GM18505 (cell line): ENCODE results near the gene ZBTB21.

Experiments used
- ATAC-seq: cut with Tn5 transposase; IDR thresholded peaks from one replicate; pipeline ENCODE4 v1.9.1; 2021; ENCODE audit not compliant: unreplicated experiment
- POLR2A ChIP-seq: IDR thresholded peaks from 4 replicates; pipeline ENCODE4 v1.6.1; 2011; ENCODE audit warnings: borderline replicate concordance; ENCODE audit not compliant: insufficient read depth, insufficient read length; ENCODE audit errors: extremely low read depth

The ZBTB21 gene

DNA sequence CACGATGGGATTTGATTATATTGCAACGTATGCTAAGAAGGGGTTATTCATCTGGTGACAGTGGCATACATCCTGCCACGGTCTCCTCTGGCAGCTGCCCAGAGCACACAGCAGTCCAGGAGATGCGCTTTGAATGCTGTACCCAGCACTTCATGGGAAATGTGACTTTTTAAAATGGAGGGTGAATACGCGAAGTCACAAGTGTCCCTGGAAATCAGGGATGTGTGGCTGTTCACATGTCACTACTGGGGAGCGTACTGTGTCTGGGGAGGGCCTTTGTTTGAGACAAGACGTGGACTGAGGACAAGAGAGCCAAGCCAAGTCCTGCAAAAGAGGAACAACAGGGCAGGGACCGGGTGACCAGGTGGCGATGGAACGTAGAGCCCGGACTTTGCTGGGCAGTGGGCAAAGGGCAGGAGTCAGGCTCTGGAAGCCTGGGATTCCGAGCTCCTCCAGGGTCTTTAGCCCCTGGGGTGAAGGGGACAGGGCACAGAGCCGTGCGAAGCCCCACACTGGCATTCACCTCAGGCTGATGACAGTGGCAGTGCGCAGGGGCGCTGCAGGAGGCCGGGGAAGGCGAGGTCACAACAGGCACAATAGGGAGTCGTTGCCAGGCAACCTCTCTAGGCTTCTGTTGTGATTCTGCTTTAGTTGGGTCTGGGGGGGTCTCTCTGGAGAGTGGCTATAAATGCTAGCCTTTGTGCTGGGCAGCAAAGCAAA, 11.4 kb upstream of the ZBTB21 start:
- ATAC-seq = no peak

DNA sequence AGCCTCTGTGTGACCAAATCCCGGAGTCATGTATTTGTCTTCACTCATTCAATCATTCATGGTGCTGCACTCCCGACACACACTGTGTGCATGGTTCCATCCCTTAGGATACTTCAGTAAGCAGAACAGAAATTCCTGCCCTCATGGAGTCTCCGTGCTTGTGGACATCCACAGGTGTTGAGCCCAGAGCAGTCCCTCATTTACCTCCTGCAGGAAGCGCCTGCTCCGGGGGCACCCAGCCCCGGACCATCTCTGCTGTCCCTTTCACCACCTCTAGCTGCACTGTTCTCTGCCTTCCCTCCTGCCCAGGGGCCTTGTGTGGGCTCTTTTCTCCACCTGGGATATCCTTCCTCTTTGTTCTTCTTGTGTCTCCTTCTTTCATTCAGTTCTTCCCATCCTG, 9.5 kb upstream of the ZBTB21 start:
- no peak for TF ChIP-seq POLR2A
- ATAC-seq = no peak

More for the DNA sequence above, 11.4 kb upstream of the ZBTB21 start:
- TF ChIP-seq POLR2A = no peak

DNA sequence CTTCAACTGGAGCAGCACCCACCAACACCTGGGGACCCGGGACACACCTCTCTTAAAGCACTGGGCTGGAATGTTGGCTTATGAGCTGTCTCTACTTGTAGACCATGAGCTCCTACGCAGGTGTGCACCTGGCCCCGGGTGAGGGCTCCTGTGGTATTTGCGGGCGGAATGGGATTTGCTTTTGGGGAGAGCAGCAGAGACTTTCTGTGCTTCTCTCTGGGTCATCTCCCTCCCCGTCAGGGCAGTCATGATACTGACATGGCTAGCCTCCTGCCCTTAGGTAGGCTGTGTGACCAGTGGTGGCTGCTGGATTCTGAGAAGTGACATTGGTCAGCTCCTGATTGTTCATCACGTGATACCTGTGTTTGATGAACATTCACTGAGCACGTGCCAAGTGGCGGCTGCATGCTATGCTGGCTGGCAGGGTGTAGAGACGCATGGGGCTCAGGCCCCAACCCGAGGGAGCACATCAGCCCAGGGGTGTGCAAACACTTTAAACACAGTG, 9.0 kb upstream of the ZBTB21 start:
- TF ChIP-seq POLR2A = no peak
- ATAC-seq = no peak

DNA sequence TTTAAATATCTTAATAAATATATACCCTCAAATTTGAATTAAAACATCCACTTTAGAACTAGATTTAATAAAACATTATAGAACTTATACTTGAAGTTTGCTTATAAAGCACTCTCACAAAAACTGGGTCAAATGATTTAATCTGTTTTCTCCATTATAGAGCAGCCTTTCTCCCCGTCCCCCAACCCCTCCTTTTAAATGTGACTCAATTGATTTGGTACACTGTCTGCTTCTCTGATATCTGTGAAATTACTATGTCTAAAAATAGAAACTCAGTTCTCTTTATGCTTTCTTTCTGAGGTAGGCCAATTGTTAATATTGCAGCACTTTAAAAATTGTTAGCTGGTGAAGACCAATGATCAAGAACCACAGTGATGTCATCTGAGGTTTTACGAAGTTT, 6.9 kb upstream of the ZBTB21 start:
- no peak for TF ChIP-seq POLR2A
- ATAC-seq = no peak

DNA sequence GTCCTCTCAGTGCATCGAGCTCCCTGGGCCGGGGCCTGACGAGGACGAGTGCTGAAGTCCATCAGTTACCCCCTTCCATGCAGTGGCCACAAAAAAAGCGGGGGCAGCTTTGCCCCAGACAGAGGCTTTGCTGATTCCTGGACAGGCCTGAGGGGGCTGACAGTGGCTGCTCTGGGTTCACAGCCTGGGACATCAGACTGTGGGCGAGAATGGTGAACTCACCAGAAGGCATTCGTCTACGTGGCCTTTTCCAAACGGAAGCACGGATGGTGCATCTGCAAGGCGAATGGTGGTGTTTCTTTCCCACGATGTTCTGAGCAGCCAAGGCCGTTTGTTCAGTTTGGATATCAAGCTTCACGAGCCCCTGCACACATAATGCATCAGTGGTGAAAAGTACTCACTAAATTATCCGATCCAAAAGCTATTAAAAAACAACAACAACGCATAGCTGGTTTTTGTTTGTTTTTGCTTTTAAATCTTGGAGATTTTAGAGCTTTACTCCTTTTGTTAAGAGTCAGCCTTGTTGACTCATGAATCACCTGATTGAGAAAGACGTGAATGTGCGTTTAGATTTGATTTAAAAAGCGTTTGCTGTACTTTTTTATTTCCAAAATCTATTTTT, 6.3 kb upstream of the ZBTB21 start:
- TF ChIP-seq POLR2A = no peak
- ATAC-seq = no peak

DNA sequence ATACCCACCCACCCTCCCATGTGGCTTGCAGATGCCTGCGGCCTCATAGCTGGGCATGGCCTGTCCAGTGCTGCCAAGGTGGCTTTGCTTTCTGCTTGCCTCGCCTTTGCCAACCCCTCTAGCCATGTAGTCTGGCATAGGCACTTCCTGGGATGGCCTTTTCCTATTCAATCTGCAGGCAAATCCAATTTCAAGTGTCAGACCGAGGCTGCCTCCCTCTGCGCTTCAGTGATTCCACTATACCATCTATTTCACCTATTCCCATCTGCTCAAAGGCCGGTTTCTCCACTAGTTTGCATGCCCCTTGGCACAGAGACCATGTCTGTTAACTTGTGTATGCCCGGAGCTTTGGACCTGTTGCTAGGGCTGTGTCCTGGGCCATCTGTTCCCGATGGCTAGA, 3.8 kb upstream of the ZBTB21 start:
- TF ChIP-seq POLR2A = no peak
- ATAC-seq = no peak

DNA sequence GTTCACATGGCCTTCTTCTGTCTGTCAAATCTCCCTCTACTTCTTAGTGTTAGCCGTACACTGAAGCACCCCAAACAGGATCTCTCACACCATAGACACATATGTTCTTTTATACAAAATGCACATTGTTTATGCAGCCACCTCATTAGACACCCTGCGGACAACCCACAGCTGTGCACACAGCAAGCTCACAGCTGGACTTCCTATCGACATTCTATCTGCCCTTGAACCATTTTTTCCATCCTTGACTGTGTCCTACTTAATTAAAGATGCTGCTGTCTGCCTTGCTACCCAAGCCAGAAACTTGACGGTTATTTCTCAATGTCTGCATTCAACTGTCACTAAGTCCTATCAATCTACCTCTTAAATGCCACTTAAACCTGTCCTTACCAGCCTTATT, 3.2 kb upstream of the ZBTB21 start:
- ATAC-seq = no peak
- TF ChIP-seq POLR2A = no peak

DNA sequence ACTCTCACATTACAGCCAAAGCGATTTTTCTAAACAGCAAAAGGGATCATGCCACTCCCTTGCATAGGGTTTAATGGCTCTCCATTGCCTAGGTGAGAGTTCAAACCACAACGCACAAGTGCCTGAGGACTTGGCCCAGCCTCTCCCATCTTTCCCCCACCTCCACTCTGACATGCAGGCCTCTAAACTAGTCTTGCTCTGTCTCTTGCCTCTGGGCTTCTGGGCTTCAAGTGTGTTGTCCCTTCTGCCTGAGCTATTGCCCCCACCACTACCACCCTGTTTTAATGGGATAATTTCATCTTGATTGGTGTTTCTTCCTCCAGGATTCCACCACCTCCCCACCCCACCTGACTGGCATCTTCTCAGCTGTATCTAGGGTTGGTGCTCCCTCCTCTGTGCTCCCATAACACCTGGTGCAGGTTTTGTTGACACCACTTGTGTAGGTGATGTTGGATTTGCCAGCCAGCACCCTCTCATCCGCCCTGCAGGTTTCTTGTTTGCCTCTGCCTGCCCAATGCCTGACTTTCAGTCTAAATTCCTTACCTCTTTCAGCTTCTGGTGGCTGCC, 2.7 kb upstream of the ZBTB21 start:
- no peak for ATAC-seq
- no peak for TF ChIP-seq POLR2A

DNA sequence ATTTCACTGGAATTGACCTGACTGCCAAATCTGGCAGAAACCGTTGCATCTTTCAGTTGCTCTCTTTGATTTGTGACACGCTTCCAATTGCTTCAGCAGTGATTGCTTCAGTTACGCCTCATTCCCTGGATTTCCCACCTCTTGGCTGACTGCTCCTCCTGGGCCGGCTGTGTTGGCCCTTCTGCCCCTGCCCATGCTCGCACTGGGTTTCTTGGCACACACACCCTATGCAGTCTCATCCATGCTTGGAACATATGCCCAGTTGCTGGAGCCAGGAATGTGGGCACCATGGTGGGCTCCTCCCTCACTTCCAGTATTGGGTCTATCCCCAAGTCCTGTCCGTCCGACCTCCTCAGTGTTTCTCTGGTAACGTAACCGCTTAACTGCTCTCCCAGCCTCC, 2.2 kb upstream of the ZBTB21 start:
- no peak for TF ChIP-seq POLR2A
- ATAC-seq = no peak

DNA sequence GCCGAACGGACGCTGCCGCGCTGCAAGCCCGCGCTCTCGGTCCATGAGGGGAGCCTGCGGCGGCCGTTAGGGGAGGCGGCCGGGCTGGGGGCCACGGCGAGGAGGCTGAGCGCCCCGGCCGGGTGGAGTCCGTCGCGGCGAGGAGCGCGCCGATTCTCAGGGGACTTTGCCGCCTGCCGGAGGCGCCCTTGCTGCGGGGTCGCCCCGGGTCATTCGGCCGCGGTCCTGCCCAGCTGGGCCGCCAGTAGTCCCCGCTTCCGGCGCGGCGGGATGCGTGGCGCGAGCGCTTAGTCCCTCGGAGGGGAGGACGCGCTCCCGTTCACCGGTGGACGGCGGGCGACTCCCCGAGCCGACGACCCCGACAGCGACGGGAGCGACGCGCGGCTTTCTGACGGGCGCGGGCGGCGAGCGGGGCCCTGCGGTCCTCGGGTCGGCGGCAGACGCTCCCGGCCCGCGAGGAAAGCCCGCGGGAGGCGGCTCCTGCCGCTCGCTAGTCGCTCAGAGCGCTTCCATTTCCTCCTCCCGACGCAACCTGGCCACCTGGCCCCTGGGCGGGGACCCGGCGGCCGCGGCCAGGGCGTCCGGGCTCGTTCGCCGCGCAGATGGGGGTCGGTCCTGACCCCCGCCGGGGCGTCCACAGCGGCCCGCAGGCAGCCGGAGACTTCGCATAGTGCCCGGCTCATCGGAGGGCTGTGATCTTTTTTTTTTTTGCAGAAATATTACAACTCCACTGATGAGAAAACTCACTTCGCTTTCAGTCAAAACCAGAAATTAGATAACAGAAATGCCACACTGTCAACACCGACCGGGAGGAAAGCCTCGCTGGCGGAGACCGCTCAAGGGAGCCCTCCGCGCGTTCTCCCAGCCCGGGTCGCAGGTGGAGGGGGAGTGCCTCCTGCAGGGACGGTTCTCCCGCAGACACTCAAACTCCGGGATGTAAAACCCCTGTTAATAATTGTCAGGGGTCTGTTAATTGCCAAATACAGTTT, 641 bp upstream of the ZBTB21 start:
- peak; percentile 61 for TF ChIP-seq POLR2A
- peak; percentile 22 for ATAC-seq

DNA sequence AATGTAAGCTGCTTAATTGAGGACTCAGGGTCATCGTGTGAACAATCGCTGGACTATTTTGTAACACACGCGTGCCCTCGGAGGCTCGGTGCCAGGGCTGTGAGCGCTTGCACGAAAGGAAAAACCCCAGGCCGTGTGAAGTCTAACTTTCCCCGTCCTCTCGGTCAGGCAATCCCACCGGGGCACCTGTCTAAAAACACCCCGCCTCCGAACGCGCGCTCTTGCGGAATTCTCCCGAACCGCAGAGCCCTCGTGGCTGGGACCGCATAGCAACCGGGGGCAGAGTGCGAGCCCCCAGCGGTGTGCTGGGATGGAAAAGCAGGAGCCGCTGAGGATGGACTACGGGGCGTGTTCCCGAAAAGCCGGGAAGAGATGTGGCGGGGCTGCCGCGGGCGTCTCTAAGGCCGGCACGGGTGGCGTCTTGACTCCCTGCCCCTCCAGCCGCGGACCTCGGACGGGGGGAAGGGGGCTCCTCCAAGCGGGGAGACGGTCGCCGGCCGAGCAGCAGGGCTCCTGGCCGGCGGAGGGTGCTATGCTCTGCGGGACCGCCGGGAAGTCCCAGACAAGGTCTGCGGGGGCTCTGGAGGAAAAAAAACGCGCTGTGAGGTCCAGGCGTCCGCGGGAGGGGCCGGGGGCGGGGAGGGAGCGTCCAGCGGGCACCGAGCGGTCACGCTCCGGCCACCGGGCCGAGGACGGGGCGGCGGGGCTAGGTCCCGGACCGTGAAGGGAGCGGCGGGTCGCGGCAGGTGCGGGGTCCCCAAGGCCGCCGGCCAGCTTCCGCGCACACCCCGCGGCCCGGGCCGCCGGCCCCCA, 936 bp downstream of the ZBTB21 start:
- TF ChIP-seq POLR2A = peak; percentile 12
- ATAC-seq = peak; percentile 25

DNA sequence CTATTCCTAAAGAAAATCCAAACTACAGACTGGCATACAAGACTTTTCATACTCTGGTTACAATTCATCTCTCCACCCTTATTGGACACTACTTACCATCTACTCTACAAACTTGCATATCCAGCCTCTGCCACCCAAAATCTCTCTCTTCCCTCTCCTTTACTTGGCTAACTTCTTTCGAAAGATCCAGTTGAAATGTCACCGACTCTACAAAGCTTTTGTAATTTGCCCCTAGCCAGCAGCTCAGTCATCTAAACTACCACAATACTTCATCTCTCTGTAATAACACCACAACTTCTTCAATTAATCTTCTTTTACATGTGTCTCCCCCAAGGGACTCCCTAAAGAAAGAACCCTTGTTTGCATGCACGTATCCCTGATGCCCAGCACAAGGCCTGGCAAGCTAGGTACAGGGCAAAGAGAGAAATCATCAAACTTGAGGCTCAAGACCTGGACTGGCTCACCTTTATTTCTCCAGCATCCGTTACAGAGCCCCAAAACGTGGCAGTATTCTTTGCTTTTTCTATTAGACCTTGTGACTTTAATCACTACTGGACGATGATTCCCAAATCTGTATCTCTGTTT, 2.7 kb downstream of the ZBTB21 start:
- no peak for TF ChIP-seq POLR2A
- no peak for ATAC-seq

DNA sequence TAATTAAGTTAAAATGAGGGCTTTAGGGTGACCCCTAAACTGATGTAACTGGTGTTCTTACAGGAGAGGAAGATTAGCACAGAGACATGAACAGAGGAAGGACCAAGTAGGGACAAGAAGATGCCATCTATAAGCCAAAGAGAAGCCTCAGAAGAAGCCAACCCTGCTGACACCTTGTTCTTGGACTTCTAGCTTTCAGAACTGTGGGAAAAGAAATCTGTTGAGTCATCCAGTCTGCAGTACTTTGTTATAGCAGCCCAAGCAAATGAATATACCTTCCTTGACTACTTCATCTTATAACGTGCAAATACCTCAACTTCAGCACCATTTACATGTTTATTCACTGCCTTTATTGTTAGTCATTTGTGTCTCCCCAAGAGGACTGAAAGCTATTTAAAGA, 3.4 kb downstream of the ZBTB21 start:
- TF ChIP-seq POLR2A = no peak
- ATAC-seq = no peak
